HG03520 (cell line): ENCODE data around the gene TESMIN.

ENCODE experiments used
- ATAC-seq: cut with Tn5 transposase; IDR thresholded peaks from one replicate; pipeline ENCODE4 v1.9.1; 2021; ENCODE audit warnings: mild to moderate bottlenecking, moderate library complexity; ENCODE audit not compliant: unreplicated experiment

The TESMIN gene

DNA sequence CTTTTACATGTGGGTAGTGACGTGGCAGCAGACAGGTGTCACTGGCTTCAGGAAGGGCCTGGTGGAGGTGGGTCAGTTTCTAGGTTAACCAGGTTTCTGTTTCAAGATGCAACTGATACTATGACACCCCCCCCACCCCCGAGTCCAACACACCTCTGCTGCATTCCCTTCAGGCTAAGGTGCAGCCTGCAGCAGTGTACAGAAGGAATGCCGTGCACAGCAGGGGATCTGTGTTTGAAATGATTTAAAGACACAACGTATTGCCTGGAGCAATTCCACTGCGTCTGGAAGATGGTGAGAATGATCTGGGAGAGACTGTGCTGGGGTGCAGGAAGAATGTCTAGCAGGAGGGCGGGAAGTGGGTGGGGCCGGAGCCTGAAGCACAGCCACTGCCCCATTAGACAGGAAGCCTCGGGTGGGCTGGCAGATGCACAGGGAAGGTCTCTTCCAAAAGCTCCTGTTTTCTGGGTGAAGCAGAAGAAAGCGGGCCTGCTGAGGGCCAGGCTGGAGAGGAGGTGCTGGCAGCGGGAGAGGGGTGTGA, 11.9 kb upstream of the TESMIN start:
- no peak for ATAC-seq

DNA sequence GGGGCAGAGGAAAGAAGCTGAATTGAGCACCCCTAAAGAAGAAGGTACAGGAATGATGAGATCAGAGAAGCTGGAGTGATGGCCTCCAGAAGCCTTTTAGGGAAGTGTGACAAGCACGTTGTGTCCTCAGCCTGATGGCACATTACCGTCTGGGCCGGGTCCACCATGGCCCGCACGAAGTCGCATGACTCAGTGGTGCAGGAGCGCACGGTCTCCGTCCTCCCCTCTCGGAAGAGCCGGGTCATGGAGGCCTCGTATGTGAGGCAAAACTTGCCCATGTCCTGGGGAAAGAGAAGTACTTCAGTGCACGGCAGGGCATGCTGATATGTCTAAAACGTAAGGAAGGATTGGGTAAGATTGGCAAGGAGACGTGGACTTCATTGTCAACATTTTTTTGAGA, 11.2 kb upstream of the TESMIN start:
- ATAC-seq, result no peak

DNA sequence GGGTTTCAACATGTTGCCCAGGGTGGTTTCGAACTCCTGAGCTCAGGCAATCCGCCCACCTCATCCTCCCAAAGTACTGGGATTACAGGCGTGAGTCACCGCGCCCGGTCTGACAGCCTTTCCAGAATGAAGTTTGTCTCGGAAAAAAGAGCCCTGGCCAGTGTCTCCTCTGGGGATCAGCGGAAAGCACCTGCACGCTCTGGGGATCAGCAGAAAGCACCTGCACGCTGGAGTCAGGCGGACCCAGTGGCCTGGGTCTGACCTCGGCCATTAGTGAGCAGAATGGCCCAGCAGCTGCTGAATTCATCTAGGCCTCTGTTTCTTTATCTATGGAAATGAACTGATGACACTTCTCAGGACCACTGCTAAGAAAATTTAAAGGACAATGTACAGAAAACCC, 10.5 kb upstream of the TESMIN start:
- no peak for ATAC-seq

DNA sequence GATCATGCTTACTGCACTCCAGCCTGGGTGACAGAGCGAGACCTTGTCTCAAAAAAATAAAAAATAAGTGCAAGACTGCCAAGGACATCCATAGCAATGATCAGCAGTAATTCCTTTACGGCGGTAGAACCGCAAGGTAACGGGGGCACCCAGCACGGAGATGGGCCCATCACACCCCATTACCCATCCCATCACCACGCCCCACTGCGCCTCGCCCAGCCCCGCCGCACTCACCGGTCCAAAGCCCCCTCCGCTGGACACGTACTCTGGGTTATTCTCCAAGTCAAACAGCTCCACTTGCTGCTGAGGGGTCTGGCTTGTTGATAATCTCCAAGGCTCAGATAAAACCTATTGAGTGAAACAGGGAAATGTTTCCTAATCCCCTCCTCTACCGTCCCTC, 8.7 kb upstream of the TESMIN start:
- no peak for ATAC-seq

DNA sequence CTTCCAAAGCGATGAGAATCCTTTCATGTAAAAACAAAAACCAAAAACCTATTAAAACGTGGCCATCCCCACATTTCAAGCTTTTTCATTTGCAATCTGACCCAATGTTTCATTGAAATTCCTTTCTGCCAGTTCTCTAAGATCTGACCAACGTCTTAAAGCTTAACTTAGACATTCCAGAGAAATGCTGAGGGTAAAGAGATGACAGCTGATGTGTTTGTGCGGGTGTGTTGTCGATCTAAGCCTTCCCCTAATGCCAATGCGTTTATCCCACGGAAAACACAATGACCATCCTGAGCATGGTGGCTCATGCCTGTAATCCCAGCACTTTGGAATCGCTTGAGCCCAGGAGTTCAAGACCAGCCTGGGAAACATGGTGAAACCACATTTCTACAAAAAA, 6.4 kb upstream of the TESMIN start:
- ATAC-seq, result no peak

DNA sequence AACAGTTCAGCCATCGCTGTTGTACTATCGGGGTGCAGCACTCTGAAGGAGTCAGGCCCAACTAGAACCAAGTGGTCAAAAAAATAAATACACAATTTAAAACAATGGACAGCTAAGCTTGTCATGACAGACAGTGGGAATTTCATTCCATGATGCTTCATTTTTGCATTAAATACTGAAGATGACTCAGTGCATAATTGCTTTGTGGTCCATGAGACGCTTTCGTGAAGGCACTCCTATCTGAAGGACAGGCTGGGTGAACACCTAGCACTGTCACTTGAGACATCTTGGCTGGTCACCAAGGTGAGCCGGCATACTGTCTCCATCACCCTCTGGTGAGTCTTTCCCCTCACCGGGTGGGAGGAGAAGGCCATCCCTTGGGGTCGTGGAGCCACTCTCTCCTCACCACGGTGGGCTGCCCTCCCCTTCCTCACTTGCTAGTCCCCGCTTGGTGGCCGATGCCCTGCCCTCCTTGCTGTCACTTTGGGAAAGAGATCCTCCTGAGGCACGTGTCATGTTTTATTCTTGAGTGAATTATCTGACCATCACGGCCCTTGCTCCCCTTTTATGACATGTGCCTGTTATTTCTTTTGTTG, 4.9 kb upstream of the TESMIN start:
- ATAC-seq, result no peak

DNA sequence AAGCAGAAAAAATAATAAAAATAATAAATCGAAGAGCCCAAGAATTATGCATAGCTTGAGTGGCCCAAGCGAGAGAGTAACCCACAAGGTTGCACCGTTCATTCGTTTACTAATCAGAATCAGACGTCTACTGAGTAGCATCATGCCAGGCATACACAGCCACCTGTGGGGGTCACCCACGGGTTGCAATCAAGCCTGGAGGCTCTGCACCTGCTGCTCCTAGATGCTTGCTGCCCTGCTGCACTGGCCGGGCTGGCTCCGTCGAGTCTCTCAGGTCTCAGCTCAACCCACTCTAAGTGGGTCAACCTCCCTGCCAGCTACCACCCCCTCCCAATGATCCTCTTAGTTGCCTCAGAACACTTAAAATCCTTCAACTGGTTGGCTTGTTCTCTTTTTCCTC, 2.0 kb upstream of the TESMIN start:
- no peak for ATAC-seq

DNA sequence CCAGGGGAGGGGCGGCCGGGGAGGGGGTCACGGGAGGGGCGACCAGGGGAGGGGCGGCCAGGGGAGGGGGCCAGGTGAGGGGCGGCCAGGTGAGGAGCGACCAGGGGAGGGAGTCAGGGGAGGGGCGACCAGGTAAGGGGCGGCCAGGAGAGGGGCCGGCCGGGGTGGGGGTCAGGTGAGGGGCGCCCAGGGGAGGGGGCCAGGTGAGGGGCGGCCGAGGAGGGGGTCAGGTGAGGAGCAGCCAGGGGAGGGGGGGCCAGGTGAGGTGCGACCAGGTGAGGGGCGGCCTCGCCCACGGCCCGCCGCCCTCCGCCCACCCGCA, 355 bp downstream of the TESMIN start:
- no peak for ATAC-seq

DNA sequence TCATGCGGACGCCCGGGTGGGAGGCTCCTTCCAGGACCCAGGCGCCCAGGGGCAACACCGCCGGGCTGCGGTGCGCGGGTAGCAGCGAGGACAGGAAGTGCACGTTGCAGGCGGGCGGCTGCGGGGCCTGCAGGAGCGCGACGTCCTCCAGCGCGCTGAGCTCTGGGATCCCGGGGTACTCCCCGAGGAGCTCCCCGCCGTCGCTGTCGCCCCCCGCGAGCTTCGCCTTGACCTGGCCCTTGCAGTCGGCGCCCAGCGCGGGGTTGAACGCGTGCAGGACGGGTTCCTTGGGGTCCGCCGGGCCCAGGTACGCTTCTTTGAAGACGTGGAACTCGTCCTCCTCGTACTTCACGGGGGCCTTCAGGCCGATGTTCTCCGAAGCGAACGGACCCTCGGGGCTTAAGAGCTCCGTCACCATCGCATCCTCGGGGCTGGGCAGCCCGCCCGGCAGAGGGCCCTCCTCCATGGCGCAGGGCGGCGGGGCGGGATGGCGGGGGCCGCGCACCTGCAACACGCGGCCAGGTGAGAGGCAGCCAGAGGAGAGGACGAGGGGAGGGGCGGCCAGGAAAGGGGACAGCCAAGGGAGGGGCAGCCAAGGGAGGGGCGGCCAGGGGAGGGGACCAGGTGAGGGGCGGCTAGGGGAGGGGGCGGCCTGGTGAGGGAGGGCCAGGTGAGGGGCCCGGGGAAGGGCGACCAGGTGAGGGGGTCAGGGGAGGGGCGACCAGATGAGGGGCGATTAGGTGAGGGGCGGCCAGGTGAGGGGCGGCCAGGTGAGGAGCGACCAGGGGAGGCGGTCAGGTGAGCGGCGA, 921 bp downstream of the TESMIN start:
- no peak for ATAC-seq

DNA sequence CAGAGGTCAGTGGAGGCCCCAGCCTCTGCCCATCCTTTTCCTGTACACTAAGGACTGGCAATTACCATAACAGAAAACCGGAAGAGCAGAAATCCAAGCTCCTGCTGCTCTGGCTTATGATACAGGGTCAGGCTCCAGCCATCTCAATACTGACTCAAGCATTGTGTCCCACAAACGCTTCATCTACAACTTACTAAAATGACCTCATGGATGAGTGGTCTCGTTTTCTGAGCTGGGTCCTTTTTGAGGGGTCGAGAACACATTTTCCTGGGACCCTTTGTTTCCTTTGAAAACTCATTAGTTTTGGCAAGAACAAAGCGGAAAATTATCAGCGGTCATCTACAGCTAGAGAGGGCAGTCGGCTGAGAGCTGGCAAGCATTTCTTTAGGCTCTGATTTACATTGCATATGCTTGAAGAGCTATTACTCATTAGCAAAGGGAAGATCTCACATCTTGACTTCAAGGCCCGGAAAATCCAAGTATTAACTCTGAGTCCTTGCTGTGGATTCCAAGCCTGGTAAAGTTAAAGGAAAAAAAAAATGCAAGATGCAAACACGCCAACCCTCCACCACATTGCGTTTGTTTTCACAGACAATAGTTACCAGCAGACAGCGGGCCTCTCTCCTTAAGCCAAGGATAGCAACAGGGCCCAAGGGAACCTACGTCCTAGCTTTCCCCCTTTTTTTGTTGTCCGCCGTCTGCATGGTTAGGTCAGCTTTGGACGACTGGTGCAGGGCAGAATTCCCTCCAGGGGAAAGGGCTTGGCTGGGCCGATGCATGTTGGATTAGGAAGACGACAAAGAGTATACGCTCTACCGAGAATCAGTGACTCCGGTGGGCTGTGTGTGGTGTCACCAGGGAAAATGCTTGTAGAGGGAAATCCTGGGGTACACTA, 1.8 kb downstream of the TESMIN start:
- ATAC-seq, result no peak

DNA sequence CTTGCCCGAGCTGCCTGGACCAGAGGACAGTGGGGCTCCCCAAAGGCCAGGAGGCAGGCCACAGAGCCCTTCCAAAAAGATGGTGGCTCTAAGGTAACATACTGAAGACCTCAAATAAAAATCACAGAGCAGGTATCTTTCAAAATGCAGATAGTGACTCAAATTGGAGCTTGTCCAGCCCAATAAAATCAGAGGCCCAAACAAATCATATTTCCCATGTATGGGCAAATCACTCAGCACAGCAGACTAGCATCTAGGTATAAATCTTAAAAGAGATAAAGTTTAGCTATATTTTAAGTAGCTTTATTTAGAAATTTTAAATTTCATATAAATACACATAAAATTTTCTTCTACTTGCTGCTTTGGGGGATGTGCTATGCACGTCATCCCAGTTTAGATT, 3.3 kb downstream of the TESMIN start:
- ATAC-seq, result no peak

DNA sequence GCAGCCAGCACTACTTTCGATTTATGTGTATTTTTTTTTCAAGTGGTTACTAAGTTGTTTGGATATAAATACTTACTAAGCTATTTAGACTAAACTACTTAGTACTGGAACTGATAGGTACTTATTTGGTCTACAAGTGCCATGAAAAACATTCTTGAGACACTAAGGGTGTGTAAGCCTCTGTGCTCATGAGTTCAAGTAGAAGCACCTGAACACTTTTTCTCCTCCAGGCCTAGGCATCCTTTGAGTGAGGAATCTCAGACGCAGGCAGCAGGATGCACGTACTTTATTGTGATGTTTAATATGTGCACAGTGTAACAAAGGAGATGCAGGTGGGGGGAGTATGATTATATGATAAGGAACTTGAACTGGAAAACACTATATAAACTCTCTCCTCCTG, 7.8 kb downstream of the TESMIN start:
- no peak for ATAC-seq

DNA sequence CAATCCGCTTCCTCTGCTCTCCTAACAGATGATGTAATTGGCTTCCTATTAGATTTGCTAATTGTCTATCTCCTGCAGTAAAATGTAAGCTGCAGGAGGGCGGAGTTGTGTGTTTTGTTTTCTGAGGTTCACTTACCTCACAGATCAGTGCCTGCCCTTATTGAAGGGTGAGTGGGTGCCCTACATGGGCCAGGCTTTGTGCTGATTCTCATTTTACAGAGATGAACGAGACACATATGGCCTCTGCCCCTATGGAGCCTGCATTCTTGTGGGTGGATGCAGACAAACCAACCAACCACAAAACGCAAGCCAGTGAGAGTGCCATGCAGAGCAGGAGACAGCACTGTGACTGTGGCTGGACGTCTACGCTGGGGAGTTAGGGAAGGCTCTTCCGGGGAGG, 9.9 kb downstream of the TESMIN start:
- ATAC-seq, result no peak

DNA sequence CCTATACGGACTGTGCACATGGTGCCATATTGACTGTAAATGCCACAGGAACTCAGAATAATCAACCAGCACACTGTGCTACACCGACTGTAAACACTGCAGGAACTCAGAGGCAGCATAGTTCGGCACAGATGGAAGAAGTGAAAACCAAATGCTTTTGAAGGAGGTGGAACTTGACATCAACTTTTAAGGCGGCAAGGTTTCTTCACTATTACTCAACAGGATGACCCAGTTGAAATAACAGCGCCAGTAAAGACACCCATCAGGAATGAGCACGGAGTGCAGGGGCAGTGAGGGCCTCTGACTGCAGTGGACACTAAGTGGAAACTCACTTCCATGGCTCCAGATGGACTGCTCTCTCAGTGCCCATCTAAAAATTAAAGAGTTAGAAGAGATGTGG, 15.7 kb downstream of the TESMIN start:
- no peak for ATAC-seq

DNA sequence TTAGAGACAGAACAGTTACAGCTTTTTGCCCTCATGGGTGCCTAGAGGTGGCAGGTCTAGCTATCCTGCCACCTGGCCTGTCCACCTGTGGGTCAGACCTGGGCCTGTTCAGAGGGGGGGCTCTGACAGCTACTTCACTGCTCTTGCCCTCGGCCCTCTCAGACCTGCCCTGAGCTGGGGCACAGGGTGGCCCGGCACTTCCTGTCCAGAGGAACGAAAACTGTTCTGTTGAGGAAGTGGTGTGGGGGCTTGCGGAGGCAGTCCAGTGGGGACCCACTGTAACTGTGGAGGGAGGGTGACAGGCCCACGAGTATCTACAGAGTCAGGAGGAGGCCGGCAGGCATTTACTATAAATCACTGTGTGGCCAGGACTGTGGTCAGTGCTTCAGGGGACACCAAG, 16.2 kb downstream of the TESMIN start:
- ATAC-seq, result no peak

DNA sequence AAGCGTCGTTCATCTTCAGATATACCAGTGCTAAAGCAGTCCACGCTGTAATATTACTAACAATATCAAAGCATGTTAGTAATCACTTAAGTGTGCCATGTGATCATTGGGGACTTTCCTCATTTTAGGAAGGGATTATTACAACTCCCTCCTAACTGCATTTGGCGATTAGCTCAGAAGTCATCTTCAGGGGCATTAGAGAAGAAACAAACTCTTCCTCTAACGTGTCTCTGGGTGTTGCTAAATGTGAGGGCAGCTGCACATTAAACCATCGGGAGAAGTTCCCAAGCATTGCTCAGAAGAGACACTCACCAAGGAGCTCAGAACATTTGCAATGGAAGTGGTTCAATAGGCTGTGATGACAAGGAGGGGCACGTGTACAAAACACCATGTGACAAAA, 17.2 kb downstream of the TESMIN start:
- no peak for ATAC-seq

DNA sequence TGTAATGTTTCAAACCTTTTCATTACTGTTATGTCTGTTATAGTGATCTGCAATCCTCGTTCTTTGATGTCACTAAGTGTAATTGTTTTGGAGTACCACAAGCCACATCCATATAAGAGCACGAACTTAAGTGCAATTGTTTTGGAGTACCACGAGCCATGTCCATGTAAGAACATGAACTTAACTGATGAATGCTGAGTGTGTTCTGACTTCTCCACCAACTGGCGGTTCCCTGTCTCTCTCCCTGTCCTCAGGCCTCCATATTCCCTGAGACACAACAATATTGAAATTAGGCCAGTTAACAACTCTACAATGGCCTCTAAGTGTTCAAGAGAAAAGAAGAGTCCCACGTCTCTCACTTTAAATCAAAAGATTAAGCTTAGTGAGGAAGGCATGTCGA, 23.5 kb downstream of the TESMIN start:
- no peak for ATAC-seq

DNA sequence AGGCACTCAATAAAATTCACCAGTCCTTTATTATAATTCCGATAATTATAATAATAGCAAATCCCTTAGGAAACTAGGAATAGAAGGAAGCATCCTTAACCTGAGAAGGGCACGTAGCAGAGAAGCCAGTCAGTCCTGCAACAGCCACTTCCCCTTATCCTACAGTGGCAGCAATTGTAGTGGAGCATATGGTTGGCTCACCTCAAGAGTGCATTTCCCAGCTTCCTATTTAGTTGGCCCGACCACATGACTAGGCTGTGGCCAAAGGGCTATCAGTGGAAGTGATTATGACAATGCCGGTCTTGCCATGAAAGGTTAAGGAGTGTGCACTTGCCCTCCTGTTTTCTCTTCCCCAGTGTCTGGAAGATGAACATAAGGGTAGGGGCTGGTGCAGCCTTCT, 27.0 kb downstream of the TESMIN start:
- ATAC-seq, result no peak

DNA sequence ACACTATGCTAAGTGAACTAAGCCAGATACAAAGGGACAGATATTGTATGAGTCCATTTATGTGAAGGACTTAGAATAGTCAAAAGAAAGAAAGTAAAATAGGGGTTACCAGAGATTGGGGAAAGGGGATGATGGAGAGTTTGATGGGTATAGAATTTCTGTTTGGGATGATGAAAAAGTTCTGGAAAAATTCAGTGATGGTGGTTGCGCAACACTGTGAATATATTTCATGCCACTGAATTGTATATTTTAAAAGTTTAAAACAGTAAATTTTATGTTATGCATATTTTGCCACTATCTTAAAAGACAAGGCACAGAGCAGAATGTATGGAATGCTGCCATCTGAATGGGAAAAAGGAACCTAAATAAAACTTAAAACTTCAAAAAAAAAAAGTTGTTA, 29.2 kb downstream of the TESMIN start:
- no peak for ATAC-seq

DNA sequence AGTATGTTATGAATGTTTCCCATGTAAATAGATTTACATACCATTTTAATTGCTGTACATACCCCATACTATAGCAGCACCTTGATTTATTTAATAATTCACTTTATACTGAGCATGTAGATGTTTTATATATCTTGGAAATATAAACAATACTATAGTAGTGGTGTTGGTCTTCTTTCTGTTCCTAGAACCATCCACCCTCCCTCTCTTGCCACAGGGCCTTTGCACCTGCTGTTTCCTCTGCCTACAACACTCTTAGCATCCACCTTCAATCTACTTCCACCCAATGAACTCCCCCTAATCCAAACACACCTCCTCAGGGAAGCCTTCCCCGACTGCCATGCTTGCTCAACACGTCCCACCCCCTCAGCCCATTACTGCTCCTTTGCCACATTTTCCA, 30.2 kb downstream of the TESMIN start:
- no peak for ATAC-seq

DNA sequence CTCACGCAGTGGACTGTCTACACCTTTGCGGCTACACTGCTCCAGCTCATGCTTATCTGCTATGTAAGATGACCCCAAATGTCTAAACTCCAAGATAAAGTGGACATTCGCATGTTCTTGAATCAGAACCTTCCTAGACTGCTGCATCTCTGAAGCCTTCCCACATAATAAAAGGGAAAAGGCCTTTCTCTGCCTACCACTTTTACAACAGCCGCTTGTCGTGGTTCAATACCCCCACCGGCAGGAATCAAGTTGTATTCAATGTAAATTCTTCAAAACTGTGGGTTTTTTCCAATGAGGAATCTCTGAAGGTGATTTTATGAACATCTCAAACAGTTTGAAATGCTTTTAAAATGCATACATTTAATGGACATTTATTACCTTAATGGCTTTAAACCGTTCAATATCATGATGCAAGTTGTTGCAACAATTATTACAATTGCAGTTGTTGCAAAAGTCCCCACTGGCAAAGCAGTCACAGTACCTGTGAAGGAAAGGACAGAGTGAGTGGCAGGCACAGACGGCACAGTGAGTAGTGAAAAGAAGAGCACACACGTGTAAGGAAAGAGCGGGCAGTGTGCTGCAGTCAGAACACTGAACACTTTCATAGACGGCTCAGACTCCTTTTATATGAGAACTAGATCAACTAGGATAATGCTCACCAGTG, 35.7 kb downstream of the TESMIN start:
- ATAC-seq, result no peak
